Measurements from ENCODE around the gene RGS11. TPM values are rescaled to one million over a fixed set of nuclear protein-coding genes. Genes with fewer than 3 reads are reported as not detected.

The RGS11 gene
- total and polyA plus RNA-seq, 2 of the 4 experiments (the other 2 are of a cell fraction) = under 0.01 to 0.48 TPM

GRCh38 chr16:317583-317982 is 41.8 kb upstream of the RGS11 start:
- BruUV-seq (replicated peaks) = no TSS peak

More at GRCh38 chr16:317583-317982, 41.8 kb upstream of the RGS11 start:
- no peak overlapping the region for H3K27ac ChIP-seq (ENCODE audit: insufficient read depth, low read length)
- intact Hi-C loops (cut with micrococcal nuclease) (no loop called here), in situ Hi-C loops (cut with MboI; ENCODE audit: low sequenced_read_pairs) (no loop called here), dilution Hi-C loops (cut with HindIII; ENCODE audit: low sequenced_read_pairs, unreplicated experiment) (no loop called here)
- H3K9ac ChIP-seq (ENCODE audit: low read depth, low read length) = no peak overlapping the region
- no peak overlapping the region for H2BK5ac ChIP-seq (ENCODE audit: low read depth, low read length, poor library complexity, severe bottlenecking)
- TF ChIP-seq MXI1 (IDR thresholded peaks at IDR 0.05; ENCODE audit: borderline replicate concordance, low read depth, low read length) (no peak), BHLHE40 (IDR thresholded peaks at IDR 0.05; ENCODE audit: low read depth, low read length) (no peak), MAFK (IDR thresholded peaks at IDR 0.05; ENCODE audit: low read depth, low read length) (no peak), SMC3 (IDR thresholded peaks at IDR 0.05; ENCODE audit: low read depth, low read length) (no peak), CTCF (conservative IDR thresholded peaks at IDR 0.05; ENCODE audit: low read depth, low read length) (no peak), ELK1 (IDR thresholded peaks at IDR 0.05; ENCODE audit: borderline replicate concordance, low read depth, low read length) (no peak), CEBPB (IDR thresholded peaks at IDR 0.05; ENCODE audit: low read depth, low read length) (no peak), POLR2A (IDR thresholded peaks at IDR 0.05; ENCODE audit: low read depth, low read length) (no peak), RCOR1 (IDR thresholded peaks at IDR 0.05; ENCODE audit: insufficient replicate concordance, low read length) (no peak), CHD1 (IDR thresholded peaks at IDR 0.05; ENCODE audit: low read depth, low read length) (no peak), FOS (IDR thresholded peaks at IDR 0.05; ENCODE audit: low read depth, low read length) (no peak), RAD21 (IDR thresholded peaks at IDR 0.05; ENCODE audit: low read length) (no peak), MAZ (IDR thresholded peaks at IDR 0.05; ENCODE audit: borderline replicate concordance, low read depth, low read length) (no peak), RFX5 (IDR thresholded peaks at IDR 0.05; ENCODE audit: low read depth, low read length) (no peak), USF2 (IDR thresholded peaks at IDR 0.05; ENCODE audit: low read depth, low read length) (no peak), NFE2L2 (IDR thresholded peaks at IDR 0.05; ENCODE audit: low read depth, low read length) (no peak)
- ATAC-seq (ENCODE audit: low read depth) (no peak), DNase-seq (no peak)
- no peak overlapping the region for H2AK5ac ChIP-seq (ENCODE audit: low read depth, low read length)
- no peaks in the 10 kb centered on the region for H3K27me3 ChIP-seq (ENCODE audit: control insufficient read depth, insufficient read depth, low read length)
- H3K4ac ChIP-seq (ENCODE audit: low read depth, low read length) = no peak overlapping the region
- H3K18ac ChIP-seq (ENCODE audit: low read depth, low read length) = no peak overlapping the region
- WGBS, 2 experiments (ENCODE audit: extremely low coverage in 2 of 2, insufficient read length in 1 of 2) = 83% methylated on average over 5 of the region's 5 CpGs; no CpG with 5 or more reads in 1 of the 2 experiments
- H3K4me1 ChIP-seq (ENCODE audit: control insufficient read depth, insufficient read depth, low read length) = no peaks in the 10 kb centered on the region
- H2AFZ ChIP-seq (replicated peaks; ENCODE audit: low read length, poor library complexity) = no peak overlapping the region
- H4K20me1 ChIP-seq (ENCODE audit: insufficient read depth, low read length) = peaks cover 61% of the 10 kb centered on the region
- H3K23ac ChIP-seq (ENCODE audit: low read depth, low read length) = no peak overlapping the region
- no peak overlapping the region for H2BK120ac ChIP-seq (ENCODE audit: low read depth, low read length)
- no peak overlapping the region for H4K91ac ChIP-seq (ENCODE audit: insufficient read depth, low read depth, low read length)
- ChIA-PET POLR2A (ENCODE audit: unreplicated experiment) (no interaction called here), CTCF (no interaction called here)
- H3K14ac ChIP-seq (replicated peaks; ENCODE audit: low read depth, low read length) = no peak overlapping the region
- H4K8ac ChIP-seq (ENCODE audit: low read depth in 2 of 2, low read length in 2 of 2) = no peak overlapping the region
- no peak overlapping the region for H2BK20ac ChIP-seq (ENCODE audit: low read depth, low read length)
- no peaks in the 10 kb centered on the region for H3K9me3 ChIP-seq (ENCODE audit: control insufficient read depth, insufficient read depth, low read length)
- no peak overlapping the region for H3K56ac ChIP-seq (ENCODE audit: extremely low read depth, insufficient read depth, low read length)
- peaks cover 26% of the 10 kb centered on the region for H3K36me3 ChIP-seq (ENCODE audit: control insufficient read depth, insufficient read depth, low read length)
- H4K5ac ChIP-seq (ENCODE audit: low read depth, low read length) = no peak overlapping the region
- H2AK9ac ChIP-seq (replicated peaks; ENCODE audit: low read depth, low read length, poor library complexity) = no peak overlapping the region
- H2BK15ac ChIP-seq (ENCODE audit: low read depth, low read length) = no peak overlapping the region
- no peak overlapping the region for H3K4me3 ChIP-seq (ENCODE audit: insufficient read depth, low read depth, low read length)
- no peak overlapping the region for H3K4me2 ChIP-seq (ENCODE audit: low read depth, low read length)
- H3K79me1 ChIP-seq (ENCODE audit: low read depth in 1 of 2, low read length in 2 of 2) = peaks cover 48 to 73% of the 10 kb centered on the region in 2 experiments
- H3K9me1 ChIP-seq (ENCODE audit: insufficient read depth, low read length) = peaks cover 15% of the 10 kb centered on the region
